ENCODE data around the gene PDRG1.

Gene PDRG1

DNA sequence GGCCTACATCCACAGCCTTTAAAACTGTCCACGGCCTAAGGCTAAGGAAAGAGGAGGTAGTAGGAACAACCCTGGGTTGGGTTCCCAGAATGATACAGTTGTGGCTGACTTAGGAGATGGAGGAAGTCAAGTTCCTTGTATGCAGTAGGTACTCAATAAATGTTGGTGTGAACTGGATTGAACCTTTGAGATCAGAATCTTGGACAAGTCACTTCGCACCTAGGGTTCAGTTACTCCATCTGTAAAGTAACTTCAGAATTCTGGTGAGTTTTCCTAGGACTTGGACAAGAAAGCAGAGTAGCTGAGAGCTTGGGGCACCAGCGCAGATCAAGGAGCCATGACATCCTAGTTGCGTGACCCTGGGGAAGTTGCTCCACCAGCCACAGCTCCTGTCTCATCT lies 25.2 kb upstream of the PDRG1 start:
- no peak for DNase-seq (ENCODE audit: extremely low read depth, low read depth)
- TF ChIP-seq, protein P1, sequence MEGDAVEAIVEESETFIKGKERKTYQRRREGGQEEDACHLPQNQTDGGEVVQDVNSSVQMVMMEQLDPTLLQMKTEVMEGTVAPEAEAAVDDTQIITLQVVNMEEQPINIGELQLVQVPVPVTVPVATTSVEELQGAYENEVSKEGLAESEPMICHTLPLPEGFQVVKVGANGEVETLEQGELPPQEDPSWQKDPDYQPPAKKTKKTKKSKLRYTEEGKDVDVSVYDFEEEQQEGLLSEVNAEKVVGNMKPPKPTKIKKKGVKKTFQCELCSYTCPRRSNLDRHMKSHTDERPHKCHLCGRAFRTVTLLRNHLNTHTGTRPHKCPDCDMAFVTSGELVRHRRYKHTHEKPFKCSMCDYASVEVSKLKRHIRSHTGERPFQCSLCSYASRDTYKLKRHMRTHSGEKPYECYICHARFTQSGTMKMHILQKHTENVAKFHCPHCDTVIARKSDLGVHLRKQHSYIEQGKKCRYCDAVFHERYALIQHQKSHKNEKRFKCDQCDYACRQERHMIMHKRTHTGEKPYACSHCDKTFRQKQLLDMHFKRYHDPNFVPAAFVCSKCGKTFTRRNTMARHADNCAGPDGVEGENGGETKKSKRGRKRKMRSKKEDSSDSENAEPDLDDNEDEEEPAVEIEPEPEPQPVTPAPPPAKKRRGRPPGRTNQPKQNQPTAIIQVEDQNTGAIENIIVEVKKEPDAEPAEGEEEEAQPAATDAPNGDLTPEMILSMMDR (IDR thresholded peaks at IDR 0.05; ENCODE audit: low read depth, low read length, missing control alignments), result no peak

DNA sequence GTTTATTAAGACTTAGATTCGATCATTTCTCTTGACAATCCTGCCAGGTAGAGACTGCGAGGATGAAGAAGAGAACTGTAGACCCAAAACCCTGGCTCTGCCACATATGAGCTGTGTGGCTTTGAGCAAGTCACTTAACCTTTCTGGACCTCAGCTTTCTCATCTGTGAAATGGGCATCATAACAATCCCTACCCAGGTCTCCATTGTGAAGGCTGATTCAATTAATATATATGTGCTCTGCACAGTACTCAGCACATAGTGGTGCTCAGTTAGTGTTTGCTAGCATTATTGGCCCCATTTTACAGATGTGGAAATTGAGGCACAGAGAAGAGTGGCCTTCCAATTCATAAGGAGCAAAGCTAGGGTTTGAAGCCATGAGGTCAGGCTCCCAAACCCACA lies 24.0 kb upstream of the PDRG1 start:
- TF ChIP-seq, protein P1 (IDR thresholded peaks at IDR 0.05; ENCODE audit: low read depth, low read length, missing control alignments), result no peak
- no peak for DNase-seq (ENCODE audit: extremely low read depth, low read depth)
- no peak overlapping the region for H3K4me3 ChIP-seq (replicated peaks; ENCODE audit: low read depth, low read length)

More for the DNA sequence above, 25.2 kb upstream of the PDRG1 start:
- no peak overlapping the region for H3K4me3 ChIP-seq (replicated peaks; ENCODE audit: low read depth, low read length)

- TF ChIP-seq, protein P1 (IDR thresholded peaks at IDR 0.05; ENCODE audit: low read depth, low read length, missing control alignments), result no peak
- H3K4me3 ChIP-seq (replicated peaks; ENCODE audit: low read depth, low read length), result no peak overlapping the region
- no peak for DNase-seq (ENCODE audit: extremely low read depth, low read depth)
Measured at GRCh38 chr20:31974951-31975487, 23.2 kb upstream of the PDRG1 start.

- TF ChIP-seq, protein P1 (IDR thresholded peaks at IDR 0.05; ENCODE audit: low read depth, low read length, missing control alignments), result no peak
- H3K4me3 ChIP-seq (replicated peaks; ENCODE audit: low read depth, low read length), result no peak overlapping the region
- no peak for DNase-seq (ENCODE audit: extremely low read depth, low read depth)
Measured at GRCh38 chr20:31974296-31974695, 22.4 kb upstream of the PDRG1 start.

DNA sequence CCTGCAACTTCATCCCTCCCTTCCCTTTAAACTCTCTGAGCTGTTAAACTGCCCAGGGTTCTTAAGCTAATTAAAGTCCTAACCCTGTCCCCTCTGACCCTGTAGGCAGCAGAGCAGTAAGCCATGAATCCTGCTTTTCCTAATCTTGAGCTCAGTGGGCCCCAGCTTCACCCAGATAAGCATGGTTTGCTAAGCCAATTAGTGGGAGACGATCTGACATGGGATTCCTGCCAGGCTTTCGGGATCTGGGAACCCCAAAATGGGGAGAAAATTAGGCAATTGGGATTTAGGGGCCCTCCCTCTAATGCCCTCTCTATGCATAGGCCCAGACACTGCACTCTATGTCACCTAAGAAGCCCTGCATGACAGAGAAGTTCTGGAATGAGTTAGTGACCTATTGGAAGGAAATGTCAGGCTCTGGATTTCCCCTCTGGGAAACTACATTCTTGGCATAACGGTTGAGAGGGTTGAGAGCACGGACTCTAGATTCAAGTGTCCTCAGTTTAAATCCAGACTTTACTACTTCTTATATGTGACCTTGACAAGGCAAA lies 20.7 kb upstream of the PDRG1 start:
- H3K4me3 ChIP-seq (replicated peaks; ENCODE audit: low read depth, low read length), result no peak overlapping the region
- no peak for DNase-seq (ENCODE audit: extremely low read depth, low read depth)
- TF ChIP-seq, protein P1 (IDR thresholded peaks at IDR 0.05; ENCODE audit: low read depth, low read length, missing control alignments), result no peak

DNA sequence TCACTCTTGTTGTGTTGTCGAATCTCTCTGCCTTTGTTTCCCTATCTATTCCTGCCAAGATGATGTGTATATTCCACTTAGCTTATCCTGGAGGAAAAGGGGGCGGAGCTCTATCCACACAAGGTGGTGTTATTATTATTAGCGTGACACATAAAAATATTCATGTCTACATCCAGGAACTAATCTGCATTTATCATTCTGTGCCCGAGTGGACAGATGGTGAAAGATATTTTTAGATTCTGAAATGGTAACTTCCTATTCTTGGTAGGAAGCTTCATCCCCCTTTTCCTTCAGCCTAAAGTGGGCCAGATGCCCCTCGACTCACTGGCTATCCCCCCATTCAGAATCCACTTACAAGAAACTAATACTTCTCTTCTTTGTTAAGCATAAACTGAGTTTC lies 18.1 kb upstream of the PDRG1 start:
- TF ChIP-seq, protein P1 (IDR thresholded peaks at IDR 0.05; ENCODE audit: low read depth, low read length, missing control alignments), result no peak
- DNase-seq (ENCODE audit: extremely low read depth, low read depth), result no peak
- H3K4me3 ChIP-seq (replicated peaks; ENCODE audit: low read depth, low read length), result no peak overlapping the region

All from HFF-Myc (cell line).